ENCODE measurements around the gene ZNF30. TPM values are rescaled to one million over a fixed set of nuclear protein-coding genes. Genes with fewer than 3 reads are reported as not detected.

The ZNF30 gene
- polyA plus RNA-seq, 3 donors: 0.13 to 1.7 (median 0.29) TPM

DNA sequence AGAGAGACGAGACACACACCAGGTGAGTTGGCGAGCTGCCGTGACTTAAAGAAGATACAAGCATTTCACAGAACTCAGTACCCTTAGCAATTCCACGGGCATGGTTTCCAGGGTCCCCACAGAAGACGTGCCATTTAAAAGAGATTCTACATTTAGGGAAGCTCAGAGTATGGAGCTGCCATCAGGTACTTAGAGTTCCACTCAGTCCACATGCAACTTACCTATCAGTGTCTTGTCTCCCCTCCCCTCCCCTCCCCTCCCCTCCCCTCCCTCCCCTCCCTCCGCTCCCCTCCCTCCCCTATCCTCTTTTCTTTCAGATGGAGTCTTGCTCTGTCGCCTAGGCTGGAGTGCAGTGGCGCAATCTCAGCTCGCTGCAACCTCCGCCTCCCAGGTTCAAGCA, 12.2 kb downstream of the ZNF30 start:
- no peak overlapping the region for H3K4me3 ChIP-seq (replicated peaks in 1 of 3; ENCODE audit: low read depth in 2 of 3, low read length in 3 of 3)
- Mint-ChIP-seq H3K27me3 (ENCODE audit: low read depth in 3 of 3) (peaks cover 0 to 2% (median 1%) of the 10 kb centered on the region in 3 donors), H3K4me1 (no peaks in the 10 kb centered on the region), H3K27ac (no peak overlapping the region), H3K36me3 (peaks cover 4 to 6% of the 10 kb centered on the region in 2 donors), H3K9me3 (peaks cover 25 to 70% (median 48%) of the 10 kb centered on the region in 7 donors), H3K4me3 (no peak overlapping the region)
- TF ChIP-seq, protein P1, sequence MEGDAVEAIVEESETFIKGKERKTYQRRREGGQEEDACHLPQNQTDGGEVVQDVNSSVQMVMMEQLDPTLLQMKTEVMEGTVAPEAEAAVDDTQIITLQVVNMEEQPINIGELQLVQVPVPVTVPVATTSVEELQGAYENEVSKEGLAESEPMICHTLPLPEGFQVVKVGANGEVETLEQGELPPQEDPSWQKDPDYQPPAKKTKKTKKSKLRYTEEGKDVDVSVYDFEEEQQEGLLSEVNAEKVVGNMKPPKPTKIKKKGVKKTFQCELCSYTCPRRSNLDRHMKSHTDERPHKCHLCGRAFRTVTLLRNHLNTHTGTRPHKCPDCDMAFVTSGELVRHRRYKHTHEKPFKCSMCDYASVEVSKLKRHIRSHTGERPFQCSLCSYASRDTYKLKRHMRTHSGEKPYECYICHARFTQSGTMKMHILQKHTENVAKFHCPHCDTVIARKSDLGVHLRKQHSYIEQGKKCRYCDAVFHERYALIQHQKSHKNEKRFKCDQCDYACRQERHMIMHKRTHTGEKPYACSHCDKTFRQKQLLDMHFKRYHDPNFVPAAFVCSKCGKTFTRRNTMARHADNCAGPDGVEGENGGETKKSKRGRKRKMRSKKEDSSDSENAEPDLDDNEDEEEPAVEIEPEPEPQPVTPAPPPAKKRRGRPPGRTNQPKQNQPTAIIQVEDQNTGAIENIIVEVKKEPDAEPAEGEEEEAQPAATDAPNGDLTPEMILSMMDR (IDR thresholded peaks at IDR 0.05): no peak
- peaks cover 35 to 44% of the 10 kb centered on the region in 2 donors for H3K9me3 ChIP-seq (replicated peaks in 1 of 2; ENCODE audit: control insufficient read depth in 1 of 2, insufficient read depth in 1 of 2, low read length in 2 of 2)
- no peaks in the 10 kb centered on the region for H3K79me2 ChIP-seq (ENCODE audit: insufficient read depth, low read length)
- H3K27me3 ChIP-seq (ENCODE audit: control insufficient read depth in 2 of 2, insufficient read depth in 2 of 2, low read length in 2 of 2): no peaks in the 10 kb centered on the region
- no peak overlapping the region for H3K4me2 ChIP-seq (replicated peaks; ENCODE audit: extremely low read depth, low read length, poor library complexity, severe bottlenecking)
- 82% methylated on average over 3 of the region's 10 CpGs for WGBS (ENCODE audit: insufficient coverage)
- H3K27ac ChIP-seq (ENCODE audit: low read depth in 1 of 2, low read length in 2 of 2): no peak overlapping the region
- no peak for DNase-seq
- H2AFZ ChIP-seq (ENCODE audit: insufficient read depth, low read depth, low read length, poor library complexity, severe bottlenecking): no peak overlapping the region
- intact Hi-C loops (cut with micrococcal nuclease): no loop called here
- H3K4me1 ChIP-seq (ENCODE audit: control insufficient read depth in 1 of 2, insufficient read depth in 2 of 2, low read length in 2 of 2): no peaks in the 10 kb centered on the region
- H3K36me3 ChIP-seq (replicated peaks in 1 of 2; ENCODE audit: control insufficient read depth in 1 of 2, insufficient read depth in 2 of 2, low read length in 2 of 2): peaks cover 0 to 5% of the 10 kb centered on the region in 2 donors
- H4K20me1 ChIP-seq (ENCODE audit: insufficient read depth, low read length): no peaks in the 10 kb centered on the region
- no peak overlapping the region for H3K9ac ChIP-seq (ENCODE audit: insufficient read depth, low read length, poor library complexity, severe bottlenecking)

DNA sequence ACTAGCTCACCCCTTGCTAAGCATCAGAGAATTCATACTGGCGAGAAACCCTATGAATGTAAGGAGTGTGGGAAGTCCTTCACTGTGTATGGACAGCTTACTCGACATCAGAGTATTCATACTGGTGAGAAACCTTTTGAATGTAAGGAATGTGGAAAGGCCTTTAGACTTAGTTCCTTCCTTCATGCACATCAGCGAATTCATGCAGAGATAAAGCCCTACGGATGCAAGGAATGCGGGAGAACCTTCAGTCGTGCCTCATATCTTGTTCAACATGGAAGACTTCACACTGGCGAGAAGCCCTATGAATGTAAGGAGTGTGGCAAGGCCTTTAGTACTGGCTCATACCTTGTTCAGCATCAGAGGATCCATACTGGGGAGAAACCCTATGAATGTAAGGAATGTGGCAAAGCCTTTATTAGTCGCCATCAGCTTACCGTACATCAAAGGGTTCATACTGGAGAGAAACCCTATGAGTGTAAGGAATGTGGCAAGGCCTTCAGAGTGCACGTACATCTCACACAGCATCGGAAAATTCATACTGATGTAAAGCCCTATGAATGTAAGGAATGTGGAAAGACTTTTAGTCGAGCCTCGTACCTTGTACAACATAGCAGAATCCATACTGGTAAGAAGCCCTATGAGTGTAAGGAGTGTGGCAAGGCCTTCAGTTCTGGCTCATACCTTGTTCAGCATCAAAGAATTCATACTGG, 17.3 kb downstream of the ZNF30 start:
- H3K4me3 Mint-ChIP-seq: no peak overlapping the region
- H3K9me3 ChIP-seq (replicated peaks in 1 of 2; ENCODE audit: control insufficient read depth in 1 of 2, insufficient read depth in 1 of 2, low read length in 2 of 2): peaks cover 38 to 70% of the 10 kb centered on the region in 2 donors

More for the DNA sequence above, 17.3 kb downstream of the ZNF30 start:
- Mint-ChIP-seq H3K27me3 (ENCODE audit: low read depth in 3 of 3) (peaks cover 0 to 2% (median 0%) of the 10 kb centered on the region in 3 donors), H3K27ac (no peak overlapping the region), H3K9me3 (peaks cover 25 to 85% (median 52%) of the 10 kb centered on the region in 7 donors), H3K36me3 (peaks cover 0 to 3% of the 10 kb centered on the region in 2 donors), H3K4me1 (no peaks in the 10 kb centered on the region)
- no peak for DNase-seq
- H3K79me2 ChIP-seq (ENCODE audit: insufficient read depth, low read length): no peaks in the 10 kb centered on the region
- no peak overlapping the region for H3K4me3 ChIP-seq (replicated peaks in 1 of 3; ENCODE audit: low read depth in 2 of 3, low read length in 3 of 3)
- H3K4me1 ChIP-seq (ENCODE audit: control insufficient read depth in 1 of 2, insufficient read depth in 2 of 2, low read length in 2 of 2): no peaks in the 10 kb centered on the region
- no peak overlapping the region for H2AFZ ChIP-seq (ENCODE audit: insufficient read depth, low read depth, low read length, poor library complexity, severe bottlenecking)
- no peaks in the 10 kb centered on the region for H4K20me1 ChIP-seq (ENCODE audit: insufficient read depth, low read length)
- TF ChIP-seq, protein P1 (IDR thresholded peaks at IDR 0.05): no peak
- intact Hi-C loops (cut with micrococcal nuclease): no loop called here
- no peak overlapping the region for H3K27ac ChIP-seq (ENCODE audit: low read depth in 1 of 2, low read length in 2 of 2)
- peaks cover 0 to 9% of the 10 kb centered on the region in 2 donors for H3K36me3 ChIP-seq (replicated peaks in 1 of 2; ENCODE audit: control insufficient read depth in 1 of 2, insufficient read depth in 2 of 2, low read length in 2 of 2)
- WGBS (ENCODE audit: insufficient coverage): 94% methylated on average over 4 of the region's 13 CpGs
- no peak overlapping the region for H3K9ac ChIP-seq (ENCODE audit: insufficient read depth, low read length, poor library complexity, severe bottlenecking)
- no peak overlapping the region for H3K4me2 ChIP-seq (replicated peaks; ENCODE audit: extremely low read depth, low read length, poor library complexity, severe bottlenecking)
- no peaks in the 10 kb centered on the region for H3K27me3 ChIP-seq (ENCODE audit: control insufficient read depth in 2 of 2, insufficient read depth in 2 of 2, low read length in 2 of 2)

All from CD14-positive monocyte (primary cell).